HG03565 (cell line): ENCODE measurements around the gene AVPR1A.
"Not testable (repeated sequence)": the region's sequence is repeated elsewhere in the genome, so short reads cannot be mapped to it uniquely, and the experiment has no call there.

Source experiments
- ATAC-seq: cut with Tn5 transposase; IDR thresholded peaks from one replicate; pipeline ENCODE4 v1.9.1; 2021; ENCODE audit warnings: mild to moderate bottlenecking, moderate library complexity; ENCODE audit not compliant: unreplicated experiment

The AVPR1A gene

DNA sequence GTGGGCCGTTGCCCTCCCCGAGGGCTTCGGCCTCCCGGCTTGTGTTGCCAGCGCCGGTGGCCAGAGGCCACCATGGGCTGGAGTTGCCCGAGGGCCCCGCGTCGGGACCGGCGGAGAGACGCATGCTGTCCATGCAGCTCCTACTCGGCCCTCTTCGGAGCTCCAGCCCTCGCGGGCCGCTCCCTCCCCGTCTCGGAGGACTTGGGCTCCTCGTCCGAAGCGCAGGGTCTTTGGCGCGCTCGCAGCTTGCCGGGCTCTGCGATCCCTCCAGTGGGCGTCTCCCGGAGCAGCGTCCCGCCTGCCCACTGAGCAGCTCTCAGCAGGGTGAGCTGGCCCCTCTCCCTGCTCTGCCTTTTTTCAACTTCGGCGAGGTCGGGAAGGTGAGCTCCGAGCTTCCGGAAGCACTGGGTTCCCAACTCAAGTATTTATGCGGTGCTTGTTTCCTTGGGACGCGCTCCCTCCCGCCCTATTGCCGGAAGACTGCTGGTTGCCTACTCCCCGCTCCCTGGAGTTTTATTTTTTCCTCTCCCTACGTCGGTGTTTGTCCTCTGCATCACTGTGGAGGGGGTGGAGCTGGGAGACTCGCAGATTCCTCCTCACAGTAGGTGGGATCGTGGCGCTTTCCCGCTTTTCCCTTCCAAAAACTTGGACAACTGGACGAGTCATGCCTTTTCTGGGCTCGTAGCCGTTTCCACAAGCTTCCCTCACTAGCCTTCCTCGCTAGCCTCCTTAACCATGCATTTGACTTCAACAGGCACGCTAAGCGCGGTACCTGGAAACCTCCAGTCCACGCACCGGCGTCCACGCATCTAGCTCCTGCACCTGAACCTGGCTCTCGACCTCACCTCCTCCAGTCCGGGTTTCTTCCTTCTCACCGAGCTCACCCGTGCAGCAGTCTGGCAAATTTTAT, at the start of gene AVPR1A:
Gene AVPR1A (minus strand): TSS at position 489 of the 910 bp plus-strand sequence. CDS start 365 bp downstream, at position 124.
- no peak for ATAC-seq

DNA sequence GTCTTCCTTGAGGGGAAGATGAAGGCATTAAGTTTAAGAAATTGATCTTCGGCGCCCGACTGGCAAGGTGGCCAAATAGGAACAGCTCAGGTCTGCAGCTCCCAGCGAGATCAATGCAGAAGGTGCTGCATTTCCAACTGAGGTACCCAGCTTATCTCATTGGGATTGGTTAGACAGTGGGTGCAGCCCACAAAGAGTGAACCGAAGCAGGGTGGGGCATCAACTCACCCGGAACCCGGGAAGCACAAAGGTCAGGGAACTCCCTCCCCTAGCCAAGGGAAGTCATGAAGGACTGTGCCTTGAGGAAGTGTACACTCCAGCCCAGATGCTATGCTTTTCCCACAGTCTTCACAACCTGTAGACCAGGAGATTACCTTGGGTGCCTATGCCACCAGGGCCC, 45.2 kb upstream of the AVPR1A start:
- ATAC-seq: no peak

DNA sequence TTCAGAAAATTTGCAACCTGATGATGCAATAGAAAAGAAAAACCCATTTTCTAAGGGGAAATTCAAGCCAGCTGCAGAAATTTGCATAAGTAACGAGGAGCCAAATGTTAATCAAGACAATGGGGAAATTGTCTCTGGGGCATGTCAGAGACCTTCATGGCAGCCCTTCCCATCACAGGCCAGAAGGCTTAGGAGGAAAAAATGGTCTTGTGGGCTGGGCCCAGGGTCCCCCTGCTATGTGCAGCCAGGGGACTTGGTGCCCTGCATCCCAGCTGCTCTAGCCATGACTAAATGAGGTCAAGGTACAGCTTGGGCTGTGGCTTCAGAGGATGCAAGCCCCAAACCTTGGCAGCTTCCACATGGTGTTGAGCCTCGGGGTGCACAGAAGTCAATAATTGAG, 28.2 kb upstream of the AVPR1A start:
- ATAC-seq: no peak

DNA sequence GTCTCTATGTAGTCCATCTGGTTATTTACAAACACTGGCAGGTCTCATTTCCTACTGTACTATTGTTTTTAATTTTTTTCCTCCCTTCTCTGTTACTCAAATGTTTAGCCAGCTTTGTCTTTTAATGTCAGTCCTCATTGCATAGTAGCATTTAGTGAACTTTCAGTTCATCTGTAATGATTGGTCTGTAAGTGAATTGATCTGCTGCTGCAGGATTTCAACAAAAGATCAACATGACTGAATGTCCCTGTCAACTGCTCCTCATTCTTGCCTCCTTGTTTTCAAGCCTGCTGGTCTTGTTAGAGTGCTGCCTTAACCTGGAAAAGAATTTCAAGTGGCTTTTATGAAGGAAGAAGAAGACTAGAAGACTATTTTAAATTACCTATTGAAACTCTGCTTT, 19.3 kb upstream of the AVPR1A start:
- ATAC-seq: no peak

DNA sequence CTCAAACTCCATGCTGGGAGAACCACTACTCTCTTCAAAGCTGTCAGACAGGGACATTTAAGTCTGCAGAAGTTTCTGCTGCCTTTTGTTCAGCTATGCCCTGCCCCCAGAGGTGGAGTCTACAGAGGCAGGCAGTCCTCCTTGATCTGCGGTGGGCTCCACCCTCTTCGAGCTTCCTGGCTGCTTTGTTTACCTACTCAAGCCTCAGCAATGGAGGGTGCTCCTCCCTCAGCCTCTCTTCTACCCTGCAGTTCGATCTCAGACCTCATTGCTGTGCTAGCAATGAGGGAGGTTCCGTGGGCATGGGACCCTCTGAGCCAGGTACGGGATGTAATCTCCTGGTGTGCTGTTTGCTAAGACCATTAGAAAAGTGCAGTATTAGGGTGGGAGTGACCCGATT, 16.7 kb upstream of the AVPR1A start:
- not testable (repeated sequence) for ATAC-seq

DNA sequence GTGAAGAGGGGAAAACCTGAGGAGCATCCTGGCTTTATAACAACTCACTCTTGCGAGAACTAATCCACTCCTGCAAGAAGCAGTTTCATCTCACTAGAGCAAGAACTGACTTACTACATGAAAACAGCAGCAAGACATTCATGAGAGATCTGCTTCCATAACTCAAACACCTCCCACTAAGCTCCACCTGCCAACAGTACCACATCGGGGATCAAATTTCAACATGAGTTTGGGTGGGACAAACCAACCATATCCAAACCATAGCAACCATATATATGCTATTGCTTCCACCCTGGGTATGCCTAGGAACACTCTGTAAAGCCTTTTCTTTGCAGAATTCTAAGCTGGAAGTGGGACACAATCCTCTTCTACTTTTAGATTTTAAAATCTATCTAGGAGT, 13.9 kb upstream of the AVPR1A start:
- ATAC-seq: no peak

DNA sequence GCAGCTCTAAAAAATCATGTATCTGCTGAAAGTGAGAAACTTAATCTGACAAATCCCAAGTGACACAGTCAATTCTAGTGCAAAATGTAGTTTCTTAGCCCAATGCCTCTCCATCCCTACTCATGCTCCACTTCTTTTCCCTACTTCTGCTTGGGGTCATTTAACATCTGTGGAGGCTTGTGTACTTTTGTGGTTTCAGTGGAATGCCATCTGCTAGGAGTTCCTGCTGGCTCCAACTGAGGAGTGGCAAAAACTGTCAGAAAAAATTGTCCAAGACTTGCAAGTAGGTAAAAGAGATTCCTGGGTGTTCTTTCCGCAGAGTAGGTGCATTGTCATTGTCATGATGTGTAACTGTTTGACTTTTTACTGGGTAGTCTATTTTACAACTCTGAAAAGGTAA, 12.5 kb upstream of the AVPR1A start:
- no peak for ATAC-seq

DNA sequence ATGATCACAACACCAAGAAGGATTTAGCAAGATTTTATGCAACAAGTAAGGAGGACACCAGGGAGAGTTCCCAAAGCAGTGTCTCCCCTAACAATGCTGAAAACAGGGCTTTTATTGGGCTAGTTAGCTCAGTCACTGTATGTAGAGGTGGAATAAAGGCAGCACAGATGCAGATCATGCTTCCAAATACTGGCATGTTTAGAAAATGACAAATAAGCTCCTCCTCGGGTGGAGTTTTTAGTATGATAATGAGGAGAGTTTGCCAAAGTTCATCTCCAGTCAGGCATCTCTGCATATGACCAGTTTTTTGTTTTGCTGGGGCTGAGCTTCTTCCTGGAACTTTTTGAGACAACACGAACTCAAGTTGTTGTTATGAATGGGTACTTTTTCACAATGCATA, 4.4 kb upstream of the AVPR1A start:
- no peak for ATAC-seq

DNA sequence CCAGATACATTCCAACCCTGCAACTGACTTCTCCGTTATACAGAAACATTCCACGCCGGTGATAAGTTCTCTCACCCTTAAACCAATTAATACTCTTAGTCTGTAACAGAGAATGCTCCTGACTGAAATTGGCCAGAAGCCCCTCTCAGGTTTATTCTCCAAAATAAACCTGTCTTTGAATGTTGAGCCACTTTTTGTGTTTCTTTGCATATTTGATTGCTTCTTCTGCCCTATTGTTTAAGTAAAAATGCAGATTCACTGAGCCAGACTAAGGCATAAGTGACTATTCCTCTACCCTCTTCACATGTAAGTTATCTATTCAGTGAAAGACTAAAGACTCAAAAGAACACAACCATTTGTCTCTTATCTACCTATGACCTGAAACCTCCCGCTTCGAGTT, 3.6 kb upstream of the AVPR1A start:
- no peak for ATAC-seq

DNA sequence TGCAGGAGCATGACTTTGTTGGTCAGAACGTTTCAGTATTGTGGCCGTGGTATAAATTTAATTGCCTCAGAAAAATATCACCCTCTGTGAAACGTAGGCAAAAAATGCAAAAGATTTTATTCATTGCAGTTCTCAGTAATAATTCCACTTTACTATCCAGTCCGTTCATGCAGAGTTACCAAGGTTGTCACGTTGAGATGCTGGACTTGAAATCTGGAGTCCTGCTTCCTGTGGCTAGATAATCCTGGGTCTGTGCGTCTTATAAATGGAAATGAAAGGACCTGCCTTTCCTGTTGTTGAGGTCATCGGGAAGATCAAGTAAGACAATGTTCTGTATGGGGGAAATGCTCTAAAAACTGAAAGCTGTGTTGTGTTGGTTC, 1.3 kb upstream of the AVPR1A start:
- ATAC-seq: no peak

DNA sequence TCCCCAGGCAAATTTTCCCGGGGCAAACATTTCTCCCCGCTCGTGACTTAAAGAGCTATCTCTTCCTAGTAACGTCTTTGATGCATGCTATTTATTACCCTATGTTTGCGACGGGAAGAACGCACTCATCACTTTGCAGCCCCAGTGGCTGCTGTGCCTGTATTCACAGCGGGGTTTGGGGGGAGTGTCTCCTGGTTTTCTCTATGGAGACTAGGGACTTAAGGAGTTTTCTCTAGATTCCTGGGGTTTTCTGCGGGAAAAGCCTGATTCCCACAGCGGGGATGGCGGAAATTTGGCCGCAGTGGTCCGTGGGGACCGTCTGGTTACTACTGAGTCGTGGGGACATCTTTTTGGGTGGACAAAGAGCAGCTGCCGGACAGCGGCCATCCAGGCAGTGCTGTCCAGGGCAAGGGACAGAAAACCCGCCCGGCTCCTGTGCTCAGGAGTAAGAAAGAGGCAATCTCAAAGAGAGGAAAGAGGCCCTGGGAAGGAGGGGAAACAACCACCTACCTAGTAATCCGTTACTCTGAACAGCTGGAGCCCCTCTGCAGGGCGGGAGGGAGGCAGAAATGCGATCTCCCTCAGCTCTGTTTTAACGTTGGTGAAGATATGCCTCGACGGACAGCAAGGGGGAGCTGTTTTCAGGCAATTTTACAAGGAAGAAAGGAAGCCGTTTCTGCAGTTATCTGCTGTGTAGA, 771 bp upstream of the AVPR1A start:
- ATAC-seq: peak; percentile 68

DNA sequence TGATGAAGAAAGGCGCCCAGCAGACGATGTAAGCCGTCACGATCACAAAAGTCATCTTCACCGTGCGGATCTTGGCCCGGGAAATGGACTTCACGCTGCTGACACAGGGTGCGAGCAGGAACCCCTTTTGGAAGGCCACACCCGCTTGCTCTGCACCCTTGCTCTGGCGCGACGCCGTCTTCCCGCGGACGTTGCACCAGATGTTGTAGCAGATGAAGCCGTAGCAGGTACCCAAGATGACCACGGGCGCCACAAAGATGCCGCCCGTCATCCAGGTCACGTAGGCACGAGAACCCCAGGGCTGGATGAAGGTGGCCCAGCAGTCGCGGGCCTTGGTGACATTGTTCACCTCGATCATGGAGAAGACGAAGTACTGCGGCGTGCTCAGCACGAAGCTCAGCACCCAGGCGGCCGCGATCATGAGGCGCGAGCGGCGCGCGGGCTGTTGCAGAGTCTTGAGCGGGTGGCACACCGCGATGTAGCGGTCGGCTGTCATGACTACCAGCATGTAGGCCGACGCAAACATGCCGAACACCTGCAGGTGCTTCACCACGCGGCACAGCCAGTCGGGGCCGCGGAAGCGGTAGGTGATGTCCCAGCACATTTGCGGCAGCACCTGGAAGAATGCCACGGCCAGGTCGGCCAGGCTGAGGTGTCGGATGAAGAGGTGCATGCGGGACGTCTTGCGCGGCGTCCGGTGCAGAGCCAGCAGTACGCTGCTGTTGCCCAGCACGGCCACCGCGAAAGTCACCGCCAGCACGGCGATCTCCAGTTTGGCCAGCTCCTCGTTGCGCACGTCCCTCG, 890 bp downstream of the AVPR1A start:
- ATAC-seq: no peak

DNA sequence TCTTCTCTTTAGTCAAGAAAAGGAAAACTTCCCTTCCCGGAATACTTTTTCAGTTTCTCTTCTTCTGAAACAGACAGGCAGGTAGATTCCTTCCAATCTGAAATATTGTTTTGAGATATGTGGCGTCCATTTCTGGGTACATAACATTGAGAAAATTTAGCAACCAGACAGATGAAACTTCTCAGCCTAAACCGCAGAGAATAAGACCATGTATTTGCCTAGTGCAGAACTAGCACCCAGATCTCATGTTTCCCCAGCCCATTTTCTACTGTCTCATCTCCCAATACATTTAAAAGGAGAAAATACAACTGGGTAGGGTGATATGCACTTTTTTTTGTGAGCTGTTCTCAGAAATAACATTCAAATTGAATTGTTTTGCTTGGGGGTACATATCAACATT, 6.4 kb downstream of the AVPR1A start:
- no peak for ATAC-seq

DNA sequence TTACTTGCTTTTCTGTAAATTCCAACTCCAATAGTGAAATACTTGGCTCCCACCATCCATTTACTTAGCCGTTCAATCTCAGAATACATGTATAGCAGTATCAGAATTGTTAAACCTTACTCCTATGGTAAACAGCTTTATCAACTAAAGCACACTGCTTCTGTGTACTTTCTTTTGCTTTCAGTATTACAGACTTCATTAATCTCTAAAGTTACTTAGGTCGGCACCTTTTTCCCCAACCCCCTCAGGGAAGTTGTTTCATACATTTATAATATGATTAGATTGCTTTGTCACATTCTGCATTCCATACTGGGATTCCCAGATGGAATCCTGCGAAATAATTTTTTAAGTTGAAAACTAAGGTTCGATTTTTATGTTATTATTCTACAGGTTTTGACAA, 12.5 kb downstream of the AVPR1A start:
- ATAC-seq: no peak

DNA sequence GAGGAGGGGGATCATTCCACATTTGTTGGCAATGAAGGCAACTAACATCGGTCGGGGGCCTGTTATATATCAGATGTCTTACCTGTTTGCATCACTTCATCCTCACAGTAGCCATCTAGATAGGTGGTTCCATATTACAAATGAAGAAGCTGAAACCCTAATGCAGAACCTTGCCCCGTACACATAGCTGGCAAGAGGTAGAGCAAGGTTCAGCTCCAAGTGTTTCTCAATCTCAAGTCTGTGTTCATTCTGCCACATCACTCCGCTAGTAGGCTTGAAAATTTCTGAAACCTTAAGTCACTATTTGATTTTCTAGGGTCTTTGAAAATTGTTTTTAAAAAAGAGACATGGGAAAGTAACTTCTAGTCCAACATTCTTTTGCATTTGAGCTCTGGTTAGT, 17.0 kb downstream of the AVPR1A start:
- no peak for ATAC-seq

DNA sequence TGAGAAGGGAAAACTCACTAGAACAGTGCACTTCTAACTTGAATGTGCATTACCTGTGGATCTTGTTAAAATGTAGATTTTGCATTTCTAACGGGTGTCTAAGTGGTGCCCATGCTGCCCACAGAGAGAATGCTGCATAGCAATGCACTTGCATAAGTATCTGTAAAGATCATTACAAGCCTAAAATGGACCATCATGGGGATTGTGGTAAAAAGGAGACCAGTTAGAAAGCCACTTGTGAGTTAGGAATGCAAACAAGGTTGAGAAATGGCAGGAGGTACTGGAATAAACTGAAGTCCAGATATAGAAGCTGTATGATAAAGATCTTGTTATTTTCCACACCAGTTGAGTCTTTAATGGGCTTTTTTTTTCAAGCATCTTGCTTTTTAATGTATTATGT, 18.8 kb downstream of the AVPR1A start:
- ATAC-seq: no peak

DNA sequence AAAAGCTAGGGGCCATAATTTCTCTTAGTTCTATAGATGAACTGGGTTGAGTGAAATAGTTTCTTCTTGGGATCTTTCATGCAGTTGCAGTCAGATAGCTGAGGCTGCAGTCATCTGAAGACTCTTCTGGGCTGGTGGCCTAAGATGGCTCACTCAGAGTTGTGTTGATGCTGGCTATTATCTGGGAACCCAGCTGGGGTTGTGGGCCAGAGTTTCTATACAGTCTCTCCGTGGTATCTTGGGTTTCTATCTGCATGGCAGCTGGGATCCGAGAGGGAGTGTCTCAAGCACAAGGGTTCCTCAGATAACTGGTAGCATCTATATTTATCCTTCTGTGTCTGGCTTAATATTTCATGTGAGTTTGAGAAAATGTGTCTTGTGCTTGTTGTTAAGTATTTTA, 21.1 kb downstream of the AVPR1A start:
- ATAC-seq: no peak

DNA sequence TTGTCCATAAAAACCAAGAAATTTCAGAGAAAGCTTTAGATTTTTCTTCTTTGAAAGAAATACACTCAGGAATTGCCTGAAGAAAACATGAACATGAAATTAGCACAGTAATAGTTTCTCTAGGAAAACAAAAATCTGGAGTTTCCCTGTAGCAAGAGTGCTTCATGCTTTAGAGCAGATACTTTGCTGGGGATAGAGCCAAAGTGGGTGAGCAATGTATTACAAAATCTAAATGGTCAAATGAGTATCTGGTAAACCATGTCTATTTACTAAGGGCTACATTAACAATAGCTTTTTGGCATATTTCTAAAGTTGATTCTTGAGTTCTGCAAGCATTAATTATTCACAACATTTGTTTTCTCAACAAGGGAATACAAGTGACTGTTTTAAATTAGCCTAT, 26.2 kb downstream of the AVPR1A start:
- no peak for ATAC-seq

DNA sequence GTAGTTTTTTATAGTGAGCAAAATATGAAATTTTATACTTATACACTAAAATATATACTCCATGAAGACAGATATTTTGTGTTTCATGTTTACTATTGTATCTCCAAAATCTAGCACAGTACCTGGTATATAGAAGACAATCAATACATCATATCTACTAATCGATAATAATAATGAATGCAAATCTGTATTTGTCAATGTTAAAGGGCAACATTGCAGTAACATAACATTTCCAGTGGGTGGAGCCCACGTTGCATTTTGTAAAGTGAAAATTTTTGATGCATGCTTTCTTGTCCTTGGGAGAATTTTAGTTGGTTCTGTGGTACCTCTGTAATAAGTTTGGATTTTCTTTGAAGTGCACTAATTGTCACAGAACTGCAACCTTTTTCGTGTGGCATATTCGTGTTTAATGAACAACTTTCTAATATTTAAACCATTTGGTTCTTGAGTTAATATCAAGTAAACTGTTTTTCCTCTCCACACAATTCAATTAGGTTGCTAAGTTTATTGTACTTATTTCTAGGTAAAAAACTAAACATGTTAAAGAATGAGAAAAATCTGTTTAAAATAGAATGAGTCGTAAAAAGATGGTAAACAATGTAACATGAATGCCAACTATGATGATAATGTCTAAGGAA, 47.4 kb downstream of the AVPR1A start:
- peak; percentile 71 for ATAC-seq

DNA sequence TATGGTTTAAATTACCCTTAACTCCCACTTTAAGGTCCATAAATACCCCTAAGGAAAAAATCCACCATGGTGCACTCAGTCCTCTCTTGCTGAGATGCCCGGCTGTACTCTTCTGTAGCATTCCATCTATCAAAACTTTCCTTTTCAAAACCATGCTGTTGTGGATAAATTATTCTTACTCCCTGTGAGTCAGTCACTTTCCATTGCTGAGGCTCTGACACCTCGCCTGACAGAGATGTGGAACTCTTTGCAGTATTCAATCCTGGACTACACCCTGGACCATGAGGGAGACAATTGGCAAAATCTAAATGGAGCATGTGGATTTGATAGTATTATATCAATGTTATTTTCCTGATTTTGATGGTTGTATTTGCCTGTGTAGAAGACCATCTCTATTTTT, 49.1 kb downstream of the AVPR1A start:
- ATAC-seq: no peak

DNA sequence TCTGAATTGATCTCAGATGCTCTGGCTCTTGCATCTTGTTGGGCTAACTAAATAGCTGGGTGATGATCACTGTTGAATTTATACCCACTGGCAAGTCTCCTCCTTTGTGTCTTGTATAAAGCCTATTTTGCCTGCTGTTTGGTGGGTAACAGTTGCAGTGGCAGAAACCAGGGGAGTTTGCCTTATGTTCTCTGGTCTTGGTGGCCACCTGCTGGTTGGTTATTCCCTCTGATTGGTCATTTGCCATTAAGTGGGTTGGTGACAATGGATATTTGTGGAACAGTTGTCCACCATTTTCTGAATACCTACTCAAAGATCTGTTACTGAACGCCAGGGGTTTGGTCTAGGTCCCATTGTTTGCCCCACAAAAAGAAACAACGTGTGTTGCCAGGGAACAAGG, 52.1 kb downstream of the AVPR1A start:
- no peak for ATAC-seq
